Esophagus muscularis mucosa (tissue), 3 donors: Measurements from ENCODE around the gene STAT6.

Source experiments
- POLR2A ChIP-seq: fragments of 450-650 bp; IDR thresholded peaks from one replicate; pipeline ENCODE4 v1.6.1; 2017; ENCODE audit warnings: antibody characterized with exemption, moderate library complexity, mild to moderate bottlenecking, low read depth
- POLR2AphosphoS5 ChIP-seq, 2 donors: sonication (generic); formaldehyde crosslinking; IDR thresholded peaks; one replicate each; pipeline ENCODE4 v1.6.1; 2017; ENCODE audit warnings: antibody characterized with exemption in 2 of 2
- TF ChIP-seq, protein P1 (sequence below), 3 experiments: fragments of 200-600 bp in 2 of 3; fragments of 450-650 bp in 1 of 3; sonication (generic) in 2 of 3; IDR thresholded peaks; one replicate each; pipeline ENCODE4 v1.5.1; 2017 to 2019; ENCODE audit warnings: antibody characterized with exemption in 3 of 3, mild to moderate bottlenecking in 2 of 3, moderate library complexity in 1 of 3

DNA sequence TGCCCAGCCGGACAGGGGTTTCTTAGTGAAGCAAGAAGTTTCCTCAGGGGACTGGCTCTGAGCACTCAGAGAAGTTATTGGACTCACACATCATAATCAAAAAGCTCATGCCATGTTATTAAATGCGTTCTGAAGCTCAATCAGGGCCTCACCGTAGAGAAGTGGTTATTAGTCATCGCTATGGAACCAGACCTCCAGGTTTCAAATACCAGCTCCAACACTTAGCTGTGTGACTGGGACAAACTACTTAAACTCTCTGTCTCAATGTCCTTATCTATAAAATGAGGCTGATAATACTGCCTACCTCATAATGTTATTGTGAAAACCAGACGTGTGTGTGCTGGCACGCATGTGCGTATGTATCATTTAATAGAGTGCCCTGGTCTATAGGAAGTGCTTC, 7.3 kb downstream of the STAT6 start:
- TF ChIP-seq, protein P1, sequence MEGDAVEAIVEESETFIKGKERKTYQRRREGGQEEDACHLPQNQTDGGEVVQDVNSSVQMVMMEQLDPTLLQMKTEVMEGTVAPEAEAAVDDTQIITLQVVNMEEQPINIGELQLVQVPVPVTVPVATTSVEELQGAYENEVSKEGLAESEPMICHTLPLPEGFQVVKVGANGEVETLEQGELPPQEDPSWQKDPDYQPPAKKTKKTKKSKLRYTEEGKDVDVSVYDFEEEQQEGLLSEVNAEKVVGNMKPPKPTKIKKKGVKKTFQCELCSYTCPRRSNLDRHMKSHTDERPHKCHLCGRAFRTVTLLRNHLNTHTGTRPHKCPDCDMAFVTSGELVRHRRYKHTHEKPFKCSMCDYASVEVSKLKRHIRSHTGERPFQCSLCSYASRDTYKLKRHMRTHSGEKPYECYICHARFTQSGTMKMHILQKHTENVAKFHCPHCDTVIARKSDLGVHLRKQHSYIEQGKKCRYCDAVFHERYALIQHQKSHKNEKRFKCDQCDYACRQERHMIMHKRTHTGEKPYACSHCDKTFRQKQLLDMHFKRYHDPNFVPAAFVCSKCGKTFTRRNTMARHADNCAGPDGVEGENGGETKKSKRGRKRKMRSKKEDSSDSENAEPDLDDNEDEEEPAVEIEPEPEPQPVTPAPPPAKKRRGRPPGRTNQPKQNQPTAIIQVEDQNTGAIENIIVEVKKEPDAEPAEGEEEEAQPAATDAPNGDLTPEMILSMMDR (IDR thresholded peaks at IDR 0.05): no peak
- no peak for TF ChIP-seq POLR2A
- no peak for TF ChIP-seq POLR2AphosphoS5 (IDR thresholded peaks at IDR 0.05)
